Measurements from ENCODE around the gene AHDC1. TPM values are rescaled to one million over a fixed set of nuclear protein-coding genes. Genes with fewer than 3 reads are reported as not detected.
A peak's percentile ranks its signal among the peaks of the same experiment; 100 is the strongest.

The AHDC1 gene
- total RNA-seq, 2 experiments from 2014 or later, result 6.5 to 13.8 TPM

- Histone ChIP-seq H3K9me2 (ENCODE audit: insufficient read depth, low read length) (no peaks in the 10 kb centered on the region), H3K9me3 (ENCODE audit: low read length) (no peaks in the 10 kb centered on the region), H3K4me2 (ENCODE audit: low read length) (peak overlapping the region; percentile 65), H3K4me1 (ENCODE audit: insufficient read depth, low read length, poor library complexity, severe bottlenecking) (peaks cover 32% of the 10 kb centered on the region), H3K27ac (ENCODE audit: low read depth, low read length, poor library complexity, severe bottlenecking) (peak overlapping the region; percentile 67), H3K79me2 (ENCODE audit: insufficient read depth, low read depth, low read length) (no peaks in the 10 kb centered on the region), H2AFZ (ENCODE audit: low read length) (no peak overlapping the region), H3K36me3 (ENCODE audit: insufficient read depth, low read length) (no peaks in the 10 kb centered on the region), H3K4me3 (ENCODE audit: low read depth, low read length, poor library complexity, severe bottlenecking) (peak overlapping the region; percentile 24), H4K20me1 (ENCODE audit: insufficient read depth, low read length) (no peaks in the 10 kb centered on the region)
- BruUV-seq (replicated peaks), result no TSS peak
- peak; percentile 77 for DNase-seq (ENCODE audit: low spot score)
- intact Hi-C loops (cut with micrococcal nuclease; ENCODE audit: unreplicated experiment), result loop anchor here (1.0 to 2.0 kb wide), 3 partner anchors 47 to 154 kb away; partner anchors contain the start of gene AHDC1
- peak; percentile 89 for TF ChIP-seq CTCF (conservative IDR thresholded peaks at IDR 0.05; ENCODE audit: low read length)
- TF ChIP-seq EZH2phosphoT487 (IDR thresholded peaks at IDR 0.05; ENCODE audit: borderline replicate concordance, low read depth, low read length), result no peak
- CTCF ChIA-PET (ENCODE audit: unreplicated experiment), result interaction anchor here (0.5 to 1.6 kb wide), 6 partner anchors 12 to 394 kb away, joined by 3 to 10 read pairs (median 4); no protein-coding TSS in a partner anchor
- POLR2A ChIA-PET, result interaction anchor here (0.7 to 1.3 kb wide), 5 partner anchors 14 to 147 kb away, joined by 3 read pairs; partner anchors contain the start of gene WASF2
Measured at GRCh38 chr1:27556781-27557595, 47.0 kb downstream of the AHDC1 start.

GRCh38 chr1:27556435-27556780, 47.5 kb downstream of the AHDC1 start:
- Histone ChIP-seq H3K9me3 (ENCODE audit: low read length) (no peaks in the 10 kb centered on the region), H2AFZ (ENCODE audit: low read length) (peak overlapping the region; percentile 33; the same call in 1 of the 2 replicates), H3K9me2 (ENCODE audit: insufficient read depth, low read length) (no peaks in the 10 kb centered on the region), H3K36me3 (ENCODE audit: insufficient read depth, low read length) (peaks cover 2% of the 10 kb centered on the region; the same call in 1 of the 2 replicates), H4K20me1 (ENCODE audit: insufficient read depth, low read length) (no peaks in the 10 kb centered on the region), H3K4me3 (ENCODE audit: low read depth, low read length, poor library complexity, severe bottlenecking) (peak overlapping the region; percentile 24), H3K4me1 (ENCODE audit: insufficient read depth, low read length, poor library complexity, severe bottlenecking) (peaks cover 32% of the 10 kb centered on the region), H3K27ac (ENCODE audit: low read depth, low read length, poor library complexity, severe bottlenecking) (peak overlapping the region; percentile 67), H3K79me2 (ENCODE audit: insufficient read depth, low read depth, low read length) (no peaks in the 10 kb centered on the region), H3K4me2 (ENCODE audit: low read length) (peak overlapping the region; percentile 65)
- TF ChIP-seq CTCF (conservative IDR thresholded peaks at IDR 0.05; ENCODE audit: low read length), result no peak
- TF ChIP-seq EZH2phosphoT487 (IDR thresholded peaks at IDR 0.05; ENCODE audit: borderline replicate concordance, low read depth, low read length), result no peak
- ChIA-PET CTCF (ENCODE audit: unreplicated experiment) (interaction anchor here (0.6 to 1.6 kb wide), 6 partner anchors 13 to 107 kb away, joined by 3 to 10 read pairs (median 3); no protein-coding TSS in a partner anchor), POLR2A (interaction anchor here (0.7 to 1.3 kb wide), 5 partner anchors 15 to 146 kb away, joined by 3 read pairs; partner anchors contain the start of gene WASF2)
- BruUV-seq (replicated peaks), result no TSS peak
- intact Hi-C loops (cut with micrococcal nuclease; ENCODE audit: unreplicated experiment), result loop anchor here (1.0 to 2.0 kb wide), 3 partner anchors 48 to 154 kb away; partner anchors contain the start of gene AHDC1
- DNase-seq (ENCODE audit: low spot score), result no peak
